TTC549 (cell line): ENCODE measurements around the gene GOLPH3.
"Not testable (repeated sequence)": the region's sequence is repeated elsewhere in the genome, so short reads cannot be mapped to it uniquely, and the experiment has no call there.

ENCODE experiments used
- FAIRE-seq: peaks from 2 replicates; lab custom pipeline; 2012; peaks lifted over from hg19 to GRCh38; lab: Jason Lieb, UNC

Gene GOLPH3

DNA sequence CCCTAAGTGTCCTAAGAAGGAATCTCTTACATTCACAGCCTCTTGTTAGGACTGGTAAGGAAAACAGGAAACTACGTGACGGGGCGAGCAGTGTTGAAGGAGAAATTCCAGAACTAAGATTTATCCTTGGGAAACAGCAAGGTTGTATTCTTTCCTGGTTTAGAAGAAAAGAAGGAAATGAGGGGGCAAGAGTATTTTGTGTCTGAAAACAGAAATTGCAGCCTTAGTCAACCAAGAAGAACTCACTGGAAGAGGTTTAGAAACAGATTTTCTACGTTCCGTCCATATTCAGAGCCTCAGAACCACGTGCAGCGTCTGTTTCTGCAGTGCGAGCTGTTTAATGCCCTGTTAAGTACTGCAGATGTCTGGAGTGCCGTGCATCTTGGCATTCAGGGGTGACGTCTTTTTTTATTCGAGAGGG lies 75.2 kb downstream of the GOLPH3 start:
- no peak for FAIRE-seq

DNA sequence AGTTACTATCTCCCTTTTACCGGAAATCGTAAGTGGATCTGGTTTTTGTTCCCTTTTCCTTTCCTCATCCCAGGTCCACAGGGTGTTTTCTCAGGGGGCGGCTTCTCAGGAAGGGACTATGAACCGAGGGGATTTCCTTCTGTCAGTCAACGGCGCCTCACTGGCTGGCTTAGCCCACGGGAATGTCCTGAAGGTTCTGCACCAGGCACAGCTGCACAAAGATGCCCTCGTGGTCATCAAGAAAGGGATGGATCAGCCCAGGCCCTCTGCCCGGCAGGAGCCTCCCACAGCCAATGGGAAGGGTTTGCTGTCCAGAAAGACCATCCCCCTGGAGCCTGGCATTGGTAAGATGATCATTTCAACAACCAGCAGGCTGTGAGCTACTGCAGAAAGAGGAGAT lies 75.8 kb downstream of the GOLPH3 start:
- no peak for FAIRE-seq

DNA sequence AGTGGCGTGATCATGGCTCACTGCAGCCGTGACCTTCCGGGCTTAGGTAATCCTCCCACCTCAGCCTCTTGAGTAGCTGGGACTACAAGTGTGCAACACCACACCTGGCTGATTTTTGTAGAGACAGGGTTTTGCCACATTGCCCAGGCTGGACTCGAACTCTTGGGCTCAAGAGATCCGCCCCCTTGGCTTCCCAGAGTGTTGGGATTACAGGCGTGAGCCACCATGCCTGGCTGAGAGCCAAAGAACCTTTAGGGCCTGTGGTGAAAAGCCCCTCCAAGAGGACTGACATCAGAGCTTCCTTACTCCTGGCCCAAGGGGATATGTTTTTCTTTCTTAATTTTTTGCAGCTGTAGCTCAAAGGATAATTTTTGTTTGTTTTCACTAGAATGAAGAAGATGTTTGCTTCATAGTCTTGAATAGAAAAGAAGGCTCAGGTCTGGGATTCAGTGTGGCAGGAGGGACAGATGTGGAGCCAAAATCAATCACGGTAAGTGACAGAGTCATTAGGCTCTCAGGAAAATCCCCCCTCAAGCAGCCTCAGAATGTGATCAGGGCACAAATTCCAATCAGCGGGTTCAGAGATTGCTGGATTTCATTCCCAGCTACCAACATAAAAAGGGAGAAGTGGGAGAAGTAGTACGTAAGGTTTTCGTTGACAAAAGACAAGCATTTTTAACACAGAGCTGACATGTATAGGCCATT lies 77.1 kb downstream of the GOLPH3 start:
- no peak for FAIRE-seq

DNA sequence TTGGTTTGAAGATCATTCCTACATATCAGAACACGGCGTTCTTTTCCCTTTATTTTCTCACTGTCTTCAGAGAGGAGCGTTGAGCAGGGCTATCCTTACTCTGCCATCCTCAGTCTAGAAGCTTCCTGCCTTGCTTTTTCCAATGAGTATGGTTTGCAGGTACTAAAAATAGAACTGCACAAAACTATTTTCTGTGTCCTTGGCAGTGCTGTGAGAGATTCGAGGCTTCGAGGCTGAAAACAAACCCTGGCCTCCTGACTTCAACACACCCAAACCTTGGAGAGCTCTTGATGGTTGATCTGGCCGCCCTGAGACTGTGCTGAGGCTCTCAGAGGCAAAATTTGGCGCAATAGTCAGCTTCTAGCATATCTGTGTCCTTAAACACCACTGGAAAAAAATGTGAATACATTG lies 78.9 kb downstream of the GOLPH3 start:
- FAIRE-seq: no peak

DNA sequence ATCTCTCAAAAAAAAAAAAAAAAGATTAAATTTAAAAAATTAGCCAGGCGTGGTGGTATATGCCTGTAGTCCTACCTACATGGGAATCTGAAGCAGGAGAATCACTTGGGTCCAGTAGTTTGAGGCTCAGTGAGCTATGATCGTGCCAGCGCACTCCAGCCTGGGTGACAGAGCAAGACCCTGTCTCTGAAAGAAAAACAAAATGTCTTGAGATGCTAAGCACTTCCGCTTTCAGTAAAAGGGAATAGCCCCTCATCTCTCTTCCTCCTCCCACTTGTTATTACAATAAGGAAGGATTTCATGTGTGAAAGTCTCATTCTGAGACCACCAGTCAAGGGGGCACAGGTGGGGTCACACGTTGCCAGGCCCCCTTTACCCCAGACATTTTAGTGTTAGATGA lies 79.4 kb downstream of the GOLPH3 start:
- no peak for FAIRE-seq

DNA sequence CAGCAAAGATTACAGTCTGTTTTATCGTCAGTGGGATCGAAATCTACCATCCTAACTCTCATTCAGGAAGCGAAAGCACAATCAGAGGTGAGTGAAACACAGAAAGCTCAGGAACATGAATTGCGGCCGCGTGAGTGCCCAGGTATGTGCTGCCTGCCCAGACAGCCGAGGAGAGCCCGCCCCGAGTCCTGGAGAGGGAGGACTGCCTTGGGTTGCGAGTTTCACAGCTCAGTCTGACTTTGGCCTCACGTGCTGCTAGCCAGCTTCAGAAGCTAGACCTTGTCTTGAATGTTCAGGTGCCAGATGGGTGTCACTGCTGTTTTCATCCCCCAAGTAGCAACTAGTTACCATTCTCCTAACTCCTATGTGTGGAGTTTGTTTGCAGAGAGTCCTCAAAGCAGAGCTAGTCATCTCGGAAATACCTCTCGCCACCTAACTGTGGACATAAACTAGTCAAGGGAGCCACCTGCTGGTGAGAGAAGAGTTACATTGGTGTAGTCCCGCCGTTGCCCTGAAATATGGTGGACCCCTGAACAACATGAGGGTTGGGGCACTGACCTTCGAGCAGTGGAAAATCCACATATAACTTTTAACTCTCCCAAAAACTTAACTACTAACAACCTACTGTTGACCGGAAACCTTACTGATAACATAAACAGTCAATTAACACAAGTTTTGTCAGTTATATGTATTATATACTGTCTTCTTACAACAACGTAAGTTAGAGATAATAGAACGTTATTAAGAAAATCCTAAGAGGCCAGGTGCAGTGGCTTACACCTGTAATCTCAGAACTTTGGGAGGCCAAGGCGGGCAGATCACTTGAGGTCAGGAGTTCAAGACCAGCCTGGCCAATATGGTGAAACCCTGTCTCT lies 80.9 kb downstream of the GOLPH3 start:
- FAIRE-seq: no peak

DNA sequence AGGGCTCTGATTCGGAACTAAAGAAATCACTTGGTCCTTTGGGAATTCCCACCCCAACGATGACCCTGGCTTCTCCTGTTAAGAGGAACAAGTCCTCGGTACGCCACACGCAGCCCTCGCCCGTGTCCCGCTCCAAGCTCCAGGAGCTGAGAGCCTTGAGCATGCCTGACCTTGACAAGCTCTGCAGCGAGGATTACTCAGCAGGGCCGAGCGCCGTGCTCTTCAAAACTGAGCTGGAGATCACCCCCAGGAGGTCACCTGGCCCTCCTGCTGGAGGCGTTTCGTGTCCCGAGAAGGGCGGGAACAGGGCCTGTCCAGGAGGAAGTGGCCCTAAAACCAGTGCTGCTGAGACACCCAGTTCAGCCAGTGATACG lies 83.4 kb downstream of the GOLPH3 start:
- no peak for FAIRE-seq

DNA sequence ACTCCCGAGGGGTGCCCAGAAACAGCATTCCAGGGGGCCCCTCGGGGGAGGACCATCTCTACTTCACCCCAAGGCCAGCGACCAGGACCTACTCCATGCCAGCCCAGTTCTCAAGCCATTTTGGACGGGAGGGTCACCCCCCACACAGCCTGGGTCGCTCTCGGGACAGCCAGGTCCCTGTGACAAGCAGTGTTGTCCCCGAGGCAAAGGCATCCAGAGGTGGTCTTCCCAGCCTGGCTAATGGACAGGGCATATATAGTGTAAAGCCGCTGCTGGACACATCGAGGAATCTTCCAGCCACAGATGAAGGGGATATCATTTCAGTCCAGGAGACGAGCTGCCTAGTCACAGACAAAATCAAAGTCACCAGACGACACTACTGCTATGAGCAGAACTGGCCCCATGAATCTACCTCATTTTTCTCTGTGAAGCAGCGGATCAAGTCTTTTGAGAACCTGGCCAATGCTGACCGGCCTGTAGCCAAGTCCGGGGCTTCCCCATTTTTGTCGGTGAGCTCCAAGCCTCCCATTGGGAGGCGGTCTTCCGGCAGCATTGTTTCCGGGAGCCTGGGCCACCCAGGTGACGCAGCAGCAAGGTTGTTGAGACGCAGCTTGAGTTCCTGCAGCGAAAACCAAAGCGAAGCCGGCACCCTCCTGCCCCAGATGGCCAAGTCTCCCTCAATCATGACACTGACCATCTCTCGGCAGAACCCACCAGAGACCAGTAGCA lies 83.9 kb downstream of the GOLPH3 start:
- FAIRE-seq: no peak

DNA sequence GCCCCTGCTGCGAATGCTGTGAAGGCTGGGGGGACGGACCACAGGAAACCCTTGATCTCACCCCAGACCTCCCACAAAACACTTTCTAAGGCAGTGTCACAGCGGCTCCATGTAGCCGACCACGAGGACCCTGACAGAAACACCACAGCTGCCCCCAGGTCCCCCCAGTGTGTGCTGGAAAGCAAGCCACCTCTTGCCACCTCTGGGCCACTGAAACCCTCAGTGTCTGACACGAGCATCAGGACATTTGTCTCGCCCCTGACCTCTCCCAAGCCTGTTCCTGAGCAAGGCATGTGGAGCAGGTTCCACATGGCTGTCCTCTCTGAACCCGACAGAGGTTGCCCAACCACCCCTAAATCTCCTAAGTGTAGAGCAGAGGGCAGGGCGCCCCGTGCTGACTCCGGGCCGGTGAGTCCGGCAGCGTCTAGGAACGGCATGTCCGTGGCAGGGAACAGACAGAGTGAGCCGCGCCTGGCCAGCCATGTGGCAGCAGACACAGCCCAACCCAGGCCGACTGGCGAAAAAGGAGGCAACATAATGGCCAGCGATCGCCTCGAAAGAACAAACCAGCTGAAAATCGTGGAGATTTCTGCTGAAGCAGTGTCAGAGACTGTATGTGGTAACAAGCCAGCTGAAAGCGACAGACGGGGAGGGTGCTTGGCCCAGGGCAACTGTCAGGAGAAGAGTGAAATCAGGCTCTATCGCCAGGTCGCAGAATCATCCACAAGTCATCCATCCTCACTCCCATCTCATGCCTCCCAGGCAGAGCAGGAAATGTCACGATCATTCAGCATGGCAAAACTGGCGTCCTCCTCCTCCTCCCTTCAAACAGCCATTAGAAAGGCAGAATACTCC lies 84.7 kb downstream of the GOLPH3 start:
- no peak for FAIRE-seq

DNA sequence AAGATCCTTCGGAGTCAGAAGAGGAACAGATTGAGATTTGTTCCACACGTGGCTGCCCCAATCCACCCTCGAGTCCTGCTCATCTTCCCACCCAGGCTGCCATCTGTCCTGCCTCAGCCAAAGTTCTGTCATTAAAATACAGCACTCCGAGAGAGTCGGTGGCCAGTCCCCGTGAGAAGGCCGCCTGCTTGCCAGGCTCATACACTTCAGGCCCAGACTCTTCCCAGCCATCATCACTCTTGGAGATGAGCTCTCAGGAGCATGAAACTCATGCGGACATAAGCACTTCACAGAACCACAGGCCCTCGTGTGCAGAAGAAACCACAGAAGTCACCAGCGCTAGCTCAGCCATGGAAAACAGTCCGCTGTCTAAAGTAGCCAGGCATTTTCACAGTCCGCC lies 85.9 kb downstream of the GOLPH3 start:
- no peak for FAIRE-seq

DNA sequence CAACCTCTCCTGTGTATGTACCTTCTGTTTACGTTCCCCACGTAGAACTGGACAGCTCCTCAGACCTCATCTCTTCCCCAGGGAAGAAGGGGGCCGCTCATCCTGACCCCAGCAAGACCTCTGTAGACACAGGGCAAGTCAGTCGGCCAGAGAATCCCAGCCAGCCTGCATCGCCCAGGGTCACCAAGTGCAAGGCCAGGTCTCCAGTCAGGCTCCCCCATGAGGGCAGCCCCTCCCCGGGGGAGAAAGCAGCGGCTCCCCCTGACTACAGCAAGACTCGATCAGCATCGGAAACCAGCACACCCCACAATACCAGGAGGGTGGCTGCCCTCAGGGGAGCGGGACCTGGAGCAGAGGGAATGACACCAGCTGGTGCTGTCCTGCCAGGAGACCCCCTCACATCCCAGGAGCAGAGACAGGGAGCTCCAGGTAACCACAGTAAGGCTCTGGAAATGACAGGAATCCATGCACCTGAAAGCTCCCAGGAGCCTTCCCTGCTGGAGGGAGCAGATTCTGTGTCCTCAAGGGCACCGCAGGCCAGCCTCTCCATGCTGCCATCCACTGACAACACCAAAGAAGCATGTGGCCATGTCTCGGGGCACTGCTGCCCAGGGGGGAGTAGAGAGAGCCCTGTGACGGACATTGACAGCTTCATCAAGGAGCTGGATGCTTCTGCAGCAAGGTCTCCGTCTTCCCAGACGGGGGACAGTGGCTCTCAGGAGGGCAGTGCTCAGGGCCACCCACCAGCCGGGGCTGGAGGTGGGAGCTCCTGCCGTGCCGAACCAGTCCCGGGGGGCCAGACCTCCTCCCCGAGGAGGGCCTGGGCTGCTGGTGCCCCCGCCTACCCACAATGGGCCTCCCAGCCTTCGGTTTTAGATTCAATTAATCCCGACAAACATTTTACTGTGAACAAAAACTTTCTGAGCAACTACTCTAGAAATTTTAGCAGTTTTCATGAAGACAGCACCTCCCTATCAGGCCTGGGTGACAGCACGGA lies 86.7 kb downstream of the GOLPH3 start:
- FAIRE-seq: no peak

DNA sequence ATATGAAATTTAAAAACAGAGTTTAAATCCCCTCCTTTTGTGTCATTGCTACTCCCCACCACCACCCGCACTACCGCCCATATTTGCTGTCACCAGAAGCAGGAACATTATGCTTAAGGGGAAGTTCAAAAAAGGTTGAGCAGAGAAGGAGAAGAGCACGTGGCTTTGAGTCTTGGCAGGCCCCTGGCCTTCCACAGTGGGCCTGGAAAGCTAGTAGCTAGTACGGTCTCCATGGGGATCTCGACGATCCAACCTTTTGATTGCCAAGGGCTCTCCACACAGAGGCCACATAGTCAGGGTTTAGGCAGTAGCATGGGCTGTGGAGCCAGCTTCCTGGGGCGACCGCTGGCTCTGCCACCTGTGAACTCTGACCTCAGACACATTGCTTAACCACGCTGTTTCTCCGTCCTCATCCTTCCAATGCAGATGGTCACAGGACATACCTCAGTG lies 90.1 kb downstream of the GOLPH3 start:
- no peak for FAIRE-seq

DNA sequence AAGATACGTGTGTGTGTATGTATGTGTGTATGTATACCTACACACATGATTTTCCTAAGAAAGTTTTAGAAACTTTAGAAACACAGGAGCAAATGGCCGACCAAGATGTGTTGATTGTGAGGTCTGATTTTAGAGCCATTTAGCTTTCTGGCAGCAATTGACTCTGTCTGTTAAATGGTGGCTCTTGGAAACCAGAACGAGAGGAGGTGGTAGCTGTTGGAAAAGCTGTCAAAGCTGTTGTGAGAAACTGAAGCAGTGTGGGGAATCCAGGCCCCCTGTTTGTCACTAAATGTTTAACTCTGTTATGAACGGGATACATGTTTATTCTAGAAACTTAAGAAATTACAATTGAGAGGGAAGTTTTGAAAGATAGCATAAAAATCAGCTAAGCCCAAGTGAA lies 91.4 kb downstream of the GOLPH3 start:
- FAIRE-seq: no peak

DNA sequence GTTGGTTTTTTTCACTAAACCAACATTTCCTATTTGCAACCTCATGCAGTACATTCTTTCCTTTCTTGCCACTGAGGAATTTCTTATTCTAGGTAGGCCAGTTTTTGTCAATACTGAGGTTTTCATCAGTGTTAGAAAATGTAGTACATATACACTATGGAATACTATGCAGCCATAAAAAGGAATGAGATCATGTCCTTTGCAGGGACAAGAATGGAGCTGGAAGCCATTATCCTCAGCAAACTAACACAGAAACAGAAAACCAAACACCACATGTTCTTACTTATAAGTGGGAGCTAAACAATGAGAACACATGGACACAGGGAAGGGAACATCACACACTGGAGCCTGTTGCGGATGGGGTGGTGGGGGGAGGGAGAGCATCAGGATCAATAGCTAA lies 93.6 kb downstream of the GOLPH3 start:
- not testable (repeated sequence) for FAIRE-seq

DNA sequence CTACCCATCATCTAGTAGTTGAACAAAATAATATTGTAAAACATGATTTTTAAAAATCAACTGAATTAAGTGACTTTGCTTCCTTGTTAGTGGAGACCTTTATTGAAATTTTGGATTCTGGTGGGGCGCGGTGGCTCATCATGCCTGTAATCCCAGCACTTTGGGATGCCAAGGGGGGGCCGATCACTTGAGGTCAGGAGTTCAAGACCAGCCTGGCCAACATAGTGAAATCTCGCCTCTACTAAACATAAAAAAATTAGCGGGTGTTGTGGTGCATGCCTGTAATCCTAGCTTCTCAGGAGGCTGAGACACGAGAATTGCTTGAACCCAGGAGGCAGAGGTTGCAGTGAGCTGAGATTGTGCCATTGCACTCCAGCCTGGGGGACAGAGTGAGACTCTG lies 95.3 kb downstream of the GOLPH3 start:
- FAIRE-seq: not testable (repeated sequence)

DNA sequence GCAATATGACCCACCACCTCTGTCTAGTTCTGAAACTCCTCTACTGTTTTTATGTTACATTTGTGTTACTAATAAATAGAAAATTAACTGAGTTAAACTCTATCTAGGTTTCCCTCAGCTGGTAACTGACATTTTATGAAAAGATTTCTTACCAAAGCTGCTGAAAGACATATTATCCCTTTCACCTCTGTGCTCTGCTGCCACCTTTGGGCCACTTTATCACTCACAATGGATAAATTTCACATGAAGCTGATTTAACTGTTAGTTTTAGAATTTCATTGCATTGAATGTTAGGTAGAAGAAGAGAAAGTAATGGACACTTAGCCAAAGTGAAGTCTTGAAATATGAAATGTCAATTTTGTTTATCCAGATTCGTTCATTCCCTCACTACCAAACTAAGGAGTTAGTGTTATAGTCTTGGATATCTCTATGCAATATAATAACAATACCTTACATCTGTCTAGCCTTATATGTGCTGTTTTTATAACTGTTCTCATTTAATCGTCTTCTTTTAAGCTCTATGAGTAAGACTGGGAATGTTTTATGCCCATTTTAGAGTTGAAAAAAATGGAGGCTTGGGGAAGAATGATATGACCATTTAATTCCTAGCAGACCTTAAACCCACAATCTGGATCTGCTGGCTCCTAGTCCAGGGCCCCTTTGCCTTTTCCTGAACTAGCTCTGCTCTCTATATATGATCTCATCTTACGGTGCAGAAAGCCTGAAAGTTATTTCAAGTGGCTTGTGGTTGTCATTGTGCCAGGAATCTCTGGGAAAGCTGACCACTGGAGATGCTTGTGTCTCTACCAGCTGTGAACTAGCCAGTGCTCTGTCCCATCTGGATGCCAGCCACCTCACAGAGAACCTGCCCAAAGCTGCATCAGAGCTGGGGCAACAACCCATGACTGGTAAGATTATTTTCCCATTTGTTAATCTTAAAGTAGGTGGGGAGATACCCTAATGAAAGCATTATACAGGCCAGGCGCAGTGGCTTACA lies 97.1 kb downstream of the GOLPH3 start:
- peak; percentile 37 for FAIRE-seq
